HG02571 (cell line): Measurements from ENCODE around the gene CENPO.
"Not testable (repeated sequence)": the region's sequence is repeated elsewhere in the genome, so short reads cannot be mapped to it uniquely, and the experiment has no call there.

Source experiments
- ATAC-seq: cut with Tn5 transposase; IDR thresholded peaks from one replicate; pipeline ENCODE4 v1.9.1; 2021; ENCODE audit warnings: mild to moderate bottlenecking, moderate library complexity; ENCODE audit not compliant: unreplicated experiment

Gene CENPO

DNA sequence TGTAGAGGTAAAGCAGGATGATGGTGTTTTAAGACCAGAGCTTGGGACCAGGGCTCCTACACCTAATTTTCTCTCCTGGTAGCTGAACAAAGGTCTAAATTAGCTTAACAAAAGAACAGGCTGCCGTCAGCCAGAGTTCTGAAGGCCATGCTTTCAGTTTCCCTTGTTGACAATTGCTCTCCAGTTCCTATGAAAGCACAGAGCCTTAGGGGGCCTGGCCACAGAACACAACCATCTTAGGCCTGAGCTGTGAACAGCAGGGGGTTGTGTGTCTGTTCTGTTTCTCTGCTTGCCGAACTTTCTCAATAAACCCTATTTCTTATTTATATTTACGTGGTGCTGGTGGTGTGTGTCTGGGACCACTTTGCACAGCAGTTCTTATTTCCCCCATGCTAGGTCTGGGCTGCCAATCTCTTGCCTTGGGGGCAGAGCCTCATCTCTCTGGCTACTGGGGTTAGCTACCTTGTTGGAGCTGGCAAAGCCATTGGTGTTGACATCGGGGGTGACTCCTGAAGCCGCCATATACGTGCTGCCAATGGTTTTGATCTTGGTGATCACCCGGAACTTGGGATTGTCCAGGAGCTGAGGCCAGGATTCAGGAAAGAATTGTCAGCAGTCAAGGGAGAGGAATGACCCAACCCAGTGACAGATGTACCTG lies 29.0 kb downstream of the CENPO start:
- ATAC-seq = no peak

- no peak for ATAC-seq
Observed at GRCh38 chr2:24824071-24824588, 30.9 kb downstream of the CENPO start.

- ATAC-seq = no peak
Observed at GRCh38 chr2:24824966-24825882, 32.0 kb downstream of the CENPO start.

GRCh38 chr2:24825883-24826772 lies 32.9 kb downstream of the CENPO start:
- ATAC-seq = no peak

DNA sequence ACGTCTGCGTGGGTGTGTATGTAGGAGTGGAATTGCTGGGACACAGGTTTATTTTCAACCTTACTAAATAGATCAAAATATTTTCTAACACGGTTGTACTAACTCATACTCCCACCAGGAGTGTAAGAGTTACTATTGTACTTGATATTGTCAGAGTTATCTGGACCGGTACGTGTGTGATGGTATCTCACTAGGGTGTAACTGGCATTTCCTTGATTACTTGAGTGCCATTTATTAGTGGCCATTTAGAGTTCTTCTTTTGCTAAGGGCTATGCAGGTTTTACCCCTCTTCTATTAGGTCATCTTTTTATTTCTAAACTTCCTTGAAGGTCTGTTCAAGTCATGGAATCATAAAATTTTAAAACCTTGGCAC lies 33.5 kb downstream of the CENPO start:
- ATAC-seq = no peak

- peak; percentile 73 for ATAC-seq
Observed at GRCh38 chr2:24827321-24828237, 34.4 kb downstream of the CENPO start.

GRCh38 chr2:24828238-24828996 lies 35.2 kb downstream of the CENPO start:
- ATAC-seq = no peak

DNA sequence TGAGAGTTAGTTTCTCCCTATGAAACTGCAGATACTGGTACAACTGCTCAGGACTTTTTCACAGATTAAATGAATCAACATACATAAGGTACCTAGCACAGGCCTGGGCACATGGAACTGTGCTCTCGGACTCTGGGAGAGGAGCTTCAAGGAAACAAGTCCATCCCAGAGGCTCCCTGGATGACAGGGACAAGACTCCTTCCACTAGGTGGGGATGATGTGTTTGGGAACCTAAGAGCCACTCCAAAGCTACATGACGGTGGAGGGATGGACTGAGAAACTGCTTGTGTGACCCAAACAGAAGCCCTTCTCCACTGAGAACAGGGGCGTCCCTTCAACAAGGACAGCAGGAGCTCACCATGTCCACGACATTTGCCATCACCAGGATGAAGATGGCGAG lies 37.1 kb downstream of the CENPO start:
- no peak for ATAC-seq

DNA sequence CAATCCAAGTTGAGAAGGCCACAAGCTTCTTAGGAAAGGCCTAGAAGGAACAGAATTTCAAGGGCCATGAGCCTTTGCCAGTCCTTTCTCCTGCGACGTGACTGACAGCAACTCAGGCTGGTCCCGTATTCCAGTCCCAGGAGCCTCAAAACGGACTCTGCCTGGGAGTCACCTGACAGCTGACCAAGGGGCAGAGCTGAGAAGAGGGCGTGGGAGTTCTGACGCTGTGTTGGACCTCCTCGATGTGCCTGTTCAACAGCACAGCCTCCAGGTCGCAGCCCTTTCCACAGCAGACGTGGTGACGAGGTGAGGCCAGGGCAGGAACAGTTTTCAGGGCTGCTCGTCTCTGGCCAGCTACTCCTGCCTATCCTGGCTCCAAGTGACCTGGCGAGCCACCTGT lies 37.6 kb downstream of the CENPO start:
- ATAC-seq = no peak

GRCh38 chr2:24831221-24832072 lies 38.2 kb downstream of the CENPO start:
- ATAC-seq = no peak

GRCh38 chr2:24832073-24832461 lies 38.8 kb downstream of the CENPO start:
- no peak for ATAC-seq

DNA sequence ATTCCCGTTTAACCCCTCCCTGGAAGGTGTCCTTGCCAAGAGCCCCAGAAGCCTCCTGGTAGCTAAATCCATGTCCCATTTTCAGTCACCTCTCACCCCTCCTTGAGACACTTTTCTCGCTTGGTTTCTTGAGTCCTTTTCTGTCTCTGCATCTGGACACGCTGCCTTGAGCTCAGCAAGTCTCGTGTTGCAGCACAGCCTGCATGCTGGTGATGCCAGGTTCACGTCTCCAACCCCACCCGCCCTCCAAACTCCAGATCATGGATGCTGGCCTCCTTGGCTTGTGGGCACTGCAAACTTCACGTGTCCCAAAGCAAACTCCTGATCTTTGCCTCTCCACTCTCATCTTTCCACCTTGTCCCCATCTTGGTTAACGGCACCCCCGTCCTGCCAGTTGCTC lies 39.3 kb downstream of the CENPO start:
- ATAC-seq = no peak

GRCh38 chr2:24832931-24833701 lies 39.9 kb downstream of the CENPO start:
- ATAC-seq = no peak

- ATAC-seq = no peak
Observed at GRCh38 chr2:24833821-24834732, 40.9 kb downstream of the CENPO start.

- no peak for ATAC-seq
Observed at GRCh38 chr2:24834733-24835395, 41.6 kb downstream of the CENPO start.

DNA sequence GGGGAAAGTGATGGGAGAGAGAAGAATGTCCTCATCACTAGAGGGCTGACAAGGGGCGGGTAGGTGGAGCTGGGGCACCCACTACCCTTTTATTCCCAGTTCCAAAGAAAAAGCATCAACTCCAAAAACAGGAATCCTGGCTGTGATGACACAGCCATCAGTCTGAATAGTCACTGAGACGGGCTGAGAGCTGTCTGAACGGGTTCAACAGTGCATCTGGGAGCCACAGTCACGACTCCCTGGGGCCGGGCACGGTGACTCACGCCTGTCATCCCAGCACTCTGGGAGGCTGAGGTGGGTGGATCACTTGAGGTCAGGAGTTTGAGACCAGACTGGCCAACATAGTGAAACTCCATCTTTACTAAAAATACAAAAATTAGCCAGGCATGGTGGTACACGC lies 42.2 kb downstream of the CENPO start:
- ATAC-seq = not testable (repeated sequence)
